GM12873 (cell line): Measurements from ENCODE around the gene TWF1.
A peak's percentile ranks its signal among the peaks of the same experiment; 100 is the strongest.

Experiments
- TF ChIP-seq, protein P1 (sequence below): IDR thresholded peaks from 2 replicates; pipeline ENCODE4 v1.5.1; 2012; ENCODE audit warnings: low read depth, mild to moderate bottlenecking, moderate library complexity, low read length, control low read depth; ENCODE audit not compliant: insufficient read depth; ENCODE audit errors: missing control alignments

The TWF1 gene

GRCh38 chr12:43805860-43806736 lies at the start of gene TWF1:
Gene TWF1, minus strand, starts transcription at chr12:43806317. Its CDS starts 72 bp downstream, at chr12:43806245.
- TF ChIP-seq, protein P1, sequence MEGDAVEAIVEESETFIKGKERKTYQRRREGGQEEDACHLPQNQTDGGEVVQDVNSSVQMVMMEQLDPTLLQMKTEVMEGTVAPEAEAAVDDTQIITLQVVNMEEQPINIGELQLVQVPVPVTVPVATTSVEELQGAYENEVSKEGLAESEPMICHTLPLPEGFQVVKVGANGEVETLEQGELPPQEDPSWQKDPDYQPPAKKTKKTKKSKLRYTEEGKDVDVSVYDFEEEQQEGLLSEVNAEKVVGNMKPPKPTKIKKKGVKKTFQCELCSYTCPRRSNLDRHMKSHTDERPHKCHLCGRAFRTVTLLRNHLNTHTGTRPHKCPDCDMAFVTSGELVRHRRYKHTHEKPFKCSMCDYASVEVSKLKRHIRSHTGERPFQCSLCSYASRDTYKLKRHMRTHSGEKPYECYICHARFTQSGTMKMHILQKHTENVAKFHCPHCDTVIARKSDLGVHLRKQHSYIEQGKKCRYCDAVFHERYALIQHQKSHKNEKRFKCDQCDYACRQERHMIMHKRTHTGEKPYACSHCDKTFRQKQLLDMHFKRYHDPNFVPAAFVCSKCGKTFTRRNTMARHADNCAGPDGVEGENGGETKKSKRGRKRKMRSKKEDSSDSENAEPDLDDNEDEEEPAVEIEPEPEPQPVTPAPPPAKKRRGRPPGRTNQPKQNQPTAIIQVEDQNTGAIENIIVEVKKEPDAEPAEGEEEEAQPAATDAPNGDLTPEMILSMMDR = peak; percentile 22

DNA sequence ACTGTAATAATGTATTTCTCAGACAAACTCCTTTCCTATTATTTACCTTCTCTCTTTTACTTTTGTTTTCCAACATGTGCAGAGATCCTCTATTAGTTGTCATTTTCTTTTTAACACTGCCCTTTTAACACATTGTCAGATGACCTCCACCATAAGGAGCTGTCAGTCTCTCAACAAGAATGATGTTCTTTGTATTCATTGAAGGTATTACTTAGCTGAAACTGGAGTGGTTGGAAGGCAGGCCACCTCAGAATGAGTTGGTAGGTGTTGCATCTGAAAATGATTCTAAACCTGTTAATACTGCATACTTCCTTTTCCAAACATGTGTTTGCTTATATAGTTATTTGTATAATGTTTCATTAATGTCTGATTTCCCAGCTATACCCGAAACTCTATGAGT lies 46.6 kb upstream of the TWF1 start:
- TF ChIP-seq, protein P1 = no peak

GRCh38 chr12:43848786-43849185 lies 42.7 kb upstream of the TWF1 start:
- TF ChIP-seq, protein P1 = no peak

- TF ChIP-seq, protein P1 = no peak
Observed at GRCh38 chr12:43848226-43848507, 42.0 kb upstream of the TWF1 start.

- TF ChIP-seq, protein P1 = no peak
Observed at GRCh38 chr12:43842259-43842658, 36.1 kb upstream of the TWF1 start.

DNA sequence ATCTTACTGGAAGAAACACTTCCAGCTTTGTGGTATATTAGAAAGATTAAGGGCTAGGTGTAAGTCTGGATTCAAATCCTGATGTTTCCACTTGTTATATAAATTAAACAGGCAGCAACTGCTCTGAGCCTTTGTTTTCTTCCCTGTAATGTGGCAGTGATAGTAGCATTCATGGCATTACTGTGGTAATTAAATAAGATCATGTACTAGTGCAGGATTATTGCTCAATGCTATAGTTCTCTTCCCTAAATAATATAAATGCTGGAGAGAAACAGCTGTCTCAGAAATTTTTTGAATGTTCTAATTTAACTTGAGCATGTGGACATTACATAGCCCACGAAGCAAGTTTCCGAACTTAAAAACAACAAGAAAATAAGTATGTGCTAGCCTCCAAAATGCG lies 35.1 kb upstream of the TWF1 start:
- TF ChIP-seq, protein P1 = no peak

DNA sequence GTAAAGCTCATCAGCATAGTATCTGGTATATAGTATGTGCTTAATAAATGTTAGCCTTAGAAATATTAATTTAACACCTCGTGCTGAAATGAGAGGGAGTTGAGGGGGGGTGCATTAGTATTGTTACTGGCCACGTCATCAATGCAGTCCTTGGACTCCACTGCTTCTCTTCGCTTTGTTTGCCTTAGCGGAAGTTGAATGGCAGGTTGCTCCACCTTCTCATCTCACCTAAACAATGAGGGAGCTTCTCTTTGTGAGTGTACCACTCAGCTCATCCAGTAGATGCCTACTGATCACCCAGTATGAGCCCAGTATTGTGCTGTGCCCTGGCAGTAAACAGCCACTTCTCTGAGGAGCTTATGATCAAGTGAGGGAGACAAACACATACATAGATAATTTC lies 34.2 kb upstream of the TWF1 start:
- TF ChIP-seq, protein P1 = no peak
